T-helper 17 cell (primary cell): Measurements from ENCODE around the gene SYS1. TPM values are rescaled to one million over a fixed set of nuclear protein-coding genes. Genes with fewer than 3 reads are reported as not detected.

ENCODE experiments used
- ATAC-seq: fragments of 150-1000 bp; cut with Tn5 transposase; 2 replicates; pipeline ENCODE4 v1.10.0; 2021; ENCODE audit warnings: mild to moderate bottlenecking, moderate library complexity
- DNase-seq, 3 donors: peaks; one replicate each; pipeline versions ENCODE4 v3.0.0 to v3.0.0-alpha.2; 2020 to 2021
- H3K9me3 ChIP-seq: one replicate; pipeline ENCODE4 v1.7.0; 2013; ENCODE audit warnings: low read length, mild to moderate bottlenecking; ENCODE audit not compliant: control insufficient read depth, poor library complexity, severe bottlenecking
- H3K27ac Mint-ChIP-seq: one replicate; pipeline ENCODE4 v1.8.0; 2022; ENCODE audit warnings: mild to moderate bottlenecking, moderate library complexity, mixed read lengths
- H3K27me3 Mint-ChIP-seq: one replicate; pipeline ENCODE4 v1.8.0; 2022; ENCODE audit warnings: mixed read lengths
- H3K36me3 Mint-ChIP-seq: one replicate; pipeline ENCODE4 v1.8.0; 2022; ENCODE audit warnings: low read depth, mixed read lengths
- H3K4me1 Mint-ChIP-seq: one replicate; pipeline ENCODE4 v1.8.0; 2022; ENCODE audit warnings: mild to moderate bottlenecking, mixed read lengths
- H3K4me3 Mint-ChIP-seq: one replicate; pipeline ENCODE4 v1.8.0; 2022; ENCODE audit warnings: mild to moderate bottlenecking, moderate library complexity, mixed read lengths
- total RNA-seq, 4 donors: library from RNA in 2 of 4; stranded (reverse) in 2 of 4; gene quantifications; one replicate each; pipeline ENCODE4 v1.2.3 and lab custom pipeline; 2022 to 2026

The SYS1 gene
- total RNA-seq, 2 donors from 2014 or later: 93.3 to 99.5 TPM

- no peak for DNase-seq
- no peak overlapping the region for H3K27ac Mint-ChIP-seq
- no peaks in the 10 kb centered on the region for H3K36me3 Mint-ChIP-seq
- no peak for ATAC-seq
- peaks cover 9% of the 10 kb centered on the region for H3K4me1 Mint-ChIP-seq
- no peak overlapping the region for H3K4me3 Mint-ChIP-seq
- H3K27me3 Mint-ChIP-seq: no peaks in the 10 kb centered on the region
- H3K9me3 ChIP-seq: no peaks in the 10 kb centered on the region
These were observed 46.7 kb downstream of the SYS1 start for GRCh38 chr20:45409521-45410272.

DNA sequence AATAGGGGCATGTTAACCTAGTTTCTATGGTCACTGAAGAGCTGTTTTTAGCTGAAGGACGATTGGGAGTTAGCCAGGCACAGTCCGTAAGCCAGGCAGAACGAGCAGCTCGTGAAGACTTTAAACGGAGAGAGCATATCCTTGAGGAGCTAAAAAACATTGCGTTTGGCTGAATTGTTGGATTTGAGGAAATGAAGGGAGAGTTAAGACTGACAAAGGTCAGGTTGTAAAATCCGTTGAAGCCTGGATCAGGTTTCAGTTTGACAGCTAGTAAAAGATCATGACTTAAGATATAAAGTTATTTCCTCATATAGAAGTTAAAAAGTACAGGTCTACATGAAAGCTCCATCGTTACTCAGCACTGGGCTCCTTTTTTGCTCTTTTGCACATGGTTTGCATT is 47.9 kb downstream of the SYS1 start:
- Mint-ChIP-seq H3K27me3 (no peaks in the 10 kb centered on the region), H3K4me3 (no peak overlapping the region), H3K4me1 (peaks cover 13% of the 10 kb centered on the region), H3K27ac (no peak overlapping the region), H3K36me3 (no peaks in the 10 kb centered on the region)
- H3K9me3 ChIP-seq: no peaks in the 10 kb centered on the region
- DNase-seq (no peak), ATAC-seq (no peak)

GRCh38 chr20:45412653-45413052 is 49.7 kb downstream of the SYS1 start:
- H3K27me3 Mint-ChIP-seq: no peaks in the 10 kb centered on the region
- no peaks in the 10 kb centered on the region for H3K9me3 ChIP-seq
- peak overlapping the region; percentile 19 for H3K4me3 Mint-ChIP-seq
- peaks cover 20% of the 10 kb centered on the region for H3K4me1 Mint-ChIP-seq
- no peaks in the 10 kb centered on the region for H3K36me3 Mint-ChIP-seq
- DNase-seq (no peak), ATAC-seq (no peak)
- H3K27ac Mint-ChIP-seq: no peak overlapping the region

DNA sequence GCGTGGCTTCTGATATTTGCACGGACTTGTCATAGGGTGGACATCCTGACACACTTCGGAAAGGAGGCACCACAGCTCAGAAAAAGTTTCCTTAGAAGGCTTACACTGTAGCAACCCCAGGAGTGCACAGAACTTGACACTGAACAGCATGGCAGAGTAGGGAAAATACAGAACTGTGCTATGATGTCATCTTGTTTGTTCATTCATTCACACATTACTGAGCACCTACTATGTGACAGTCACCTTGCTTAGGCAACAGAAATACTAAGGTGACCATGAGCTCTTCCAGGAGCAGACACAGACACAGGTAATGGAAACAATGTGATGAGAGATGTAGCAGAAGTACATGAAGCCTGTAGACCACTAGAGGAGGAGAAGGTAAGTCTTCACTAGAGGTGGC is 50.5 kb downstream of the SYS1 start:
- ATAC-seq: no peak
- no peak overlapping the region for H3K4me3 Mint-ChIP-seq
- peaks cover 25% of the 10 kb centered on the region for H3K4me1 Mint-ChIP-seq
- peaks cover 2% of the 10 kb centered on the region for H3K36me3 Mint-ChIP-seq
- no peak overlapping the region for H3K27ac Mint-ChIP-seq
- H3K9me3 ChIP-seq: no peaks in the 10 kb centered on the region
- no peak for DNase-seq
- no peaks in the 10 kb centered on the region for H3K27me3 Mint-ChIP-seq

DNA sequence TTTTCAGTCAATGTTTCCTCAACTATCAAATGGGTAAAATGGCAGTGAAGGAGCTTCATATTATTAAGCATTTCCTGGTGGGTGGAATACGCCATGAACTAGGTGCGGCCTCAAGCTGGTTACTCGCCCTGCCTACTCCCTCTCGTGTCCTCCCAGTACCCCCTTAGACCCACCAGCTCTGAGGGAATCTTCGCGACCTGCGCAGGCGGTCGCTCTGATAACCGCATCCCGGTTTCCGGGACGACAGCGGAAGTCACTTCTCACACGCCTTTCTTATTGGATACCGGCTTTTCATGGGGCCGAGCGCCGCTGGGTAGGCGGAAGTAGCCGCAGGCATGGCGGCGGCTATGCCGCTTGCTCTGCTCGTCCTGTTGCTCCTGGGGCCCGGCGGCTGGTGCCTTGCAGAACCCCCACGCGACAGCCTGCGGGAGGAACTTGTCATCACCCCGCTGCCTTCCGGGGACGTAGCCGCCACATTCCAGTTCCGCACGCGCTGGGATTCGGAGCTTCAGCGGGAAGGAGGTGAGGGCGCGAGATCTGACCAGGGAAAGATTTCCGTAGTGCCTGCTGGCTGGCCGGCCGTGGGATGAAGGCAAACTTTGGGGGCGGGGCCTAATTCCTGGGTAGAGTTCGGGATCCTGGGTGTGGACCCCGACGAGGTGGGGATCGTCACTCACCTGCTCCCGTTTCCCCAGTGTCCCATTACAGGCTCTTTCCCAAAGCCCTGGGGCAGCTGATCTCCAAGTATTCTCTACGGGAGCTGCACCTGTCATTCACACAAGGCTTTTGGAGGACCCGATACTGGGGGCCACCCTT is 53.1 kb downstream of the SYS1 start, which contains the start of gene PIGT:
Gene PIGT, plus strand, starts transcription at position 320 of the 816 bp plus-strand sequence. Its CDS starts 16 bp downstream, at position 336.
- Mint-ChIP-seq H3K36me3 (peaks cover 8% of the 10 kb centered on the region), H3K27me3 (no peaks in the 10 kb centered on the region), H3K4me3 (peak within 1 kb of the TSS; percentile 95), H3K27ac (peak within 1 kb of the TSS; percentile 97), H3K4me1 (peaks cover 34% of the 10 kb centered on the region)
- H3K9me3 ChIP-seq: no peaks in the 10 kb centered on the region
- ATAC-seq (peak; percentile 97), DNase-seq (peak; percentile 76 to 88 (median 79))

- H3K4me1 Mint-ChIP-seq: peaks cover 34% of the 10 kb centered on the region
- no peak for ATAC-seq
- peaks cover 8% of the 10 kb centered on the region for H3K36me3 Mint-ChIP-seq
These were observed 54.0 kb downstream of the SYS1 start for GRCh38 chr20:45416917-45417316.

More at GRCh38 chr20:45416917-45417316, 54.0 kb downstream of the SYS1 start:
- peak overlapping the region; percentile 95 for H3K4me3 Mint-ChIP-seq
- H3K9me3 ChIP-seq: no peaks in the 10 kb centered on the region
- H3K27me3 Mint-ChIP-seq: no peaks in the 10 kb centered on the region
- H3K27ac Mint-ChIP-seq: peak overlapping the region; percentile 97
- DNase-seq: no peak

Other genes with a start within 250 kb of the SYS1 start
- gene WFDC5, start 248.0 kb upstream of the SYS1 start, total RNA-seq: not detected
- gene WFDC12, start 238.7 kb upstream of the SYS1 start, total RNA-seq: not detected
- gene PI3, start 188.3 kb upstream of the SYS1 start, total RNA-seq: not detected
- gene SEMG1, start 156.1 kb upstream of the SYS1 start, total RNA-seq: not detected
- gene SEMG2, start 141.8 kb upstream of the SYS1 start, total RNA-seq: not detected
- not detected for gene SLPI, start 108.6 kb upstream of the SYS1 start, total RNA-seq
- gene RBPJL, start 56.3 kb upstream of the SYS1 start, total RNA-seq: not detected
- gene MATN4, start 54.9 kb upstream of the SYS1 start, total RNA-seq: not detected
- 1 to 10 TPM; 2.7 to 5.3 TPM for gene SDC4, start 14.7 kb upstream of the SYS1 start, total RNA-seq
- not detected for gene TP53TG5, start 15.2 kb downstream of the SYS1 start, total RNA-seq
- gene DBNDD2, start 45.1 kb downstream of the SYS1 start, total RNA-seq: 10 to 100 TPM; 10.7 to 10.9 TPM
- 100 to 1,000 TPM; 115 to 136 TPM for gene PIGT, start 53.0 kb downstream of the SYS1 start, total RNA-seq
- gene WFDC2, start 106.6 kb downstream of the SYS1 start, total RNA-seq: under 1 TPM in 1 of 2 donors, not detected in 1; 0.96 TPM
- not detected for gene SPINT3, start 152.5 kb downstream of the SYS1 start, total RNA-seq
- gene WFDC6, start 176.3 kb downstream of the SYS1 start, total RNA-seq: not detected
- not detected for gene EPPIN, start 184.2 kb downstream of the SYS1 start, total RNA-seq
- gene WFDC8, start 216.1 kb downstream of the SYS1 start, total RNA-seq: not detected